ENCODE measurements around the gene CHST13.

The CHST13 gene

GRCh38 chr3:126500016-126500415, 23.9 kb upstream of the CHST13 start:
- ChIA-PET POLR2A (no interaction called here), CTCF (no interaction called here)
- no peak for DNase-seq (ENCODE audit: extremely low spot score)
- no peak for TF ChIP-seq SP1 (IDR thresholded peaks at IDR 0.05)
- TF ChIP-seq FOXA1 (IDR thresholded peaks at IDR 0.05) = no peak
- TF ChIP-seq FOXK2 (IDR thresholded peaks at IDR 0.05) = no peak
- no peak for TF ChIP-seq TARDBP (IDR thresholded peaks at IDR 0.05)
- no peak for TF ChIP-seq LEF1 (IDR thresholded peaks at IDR 0.05; ENCODE audit: borderline replicate concordance)
- TF ChIP-seq L3MBTL2 (conservative IDR thresholded peaks at IDR 0.05) = no peak
- no peak for TF ChIP-seq CTBP1 (IDR thresholded peaks at IDR 0.05; ENCODE audit: borderline replicate concordance)
- TF ChIP-seq PKNOX1 (IDR thresholded peaks at IDR 0.05) = no peak
- TF ChIP-seq ELF4 (IDR thresholded peaks at IDR 0.05) = no peak
- TF ChIP-seq ZNF384 (IDR thresholded peaks at IDR 0.05) = no peak
- TF ChIP-seq NFRKB (IDR thresholded peaks at IDR 0.05) = no peak

DNA sequence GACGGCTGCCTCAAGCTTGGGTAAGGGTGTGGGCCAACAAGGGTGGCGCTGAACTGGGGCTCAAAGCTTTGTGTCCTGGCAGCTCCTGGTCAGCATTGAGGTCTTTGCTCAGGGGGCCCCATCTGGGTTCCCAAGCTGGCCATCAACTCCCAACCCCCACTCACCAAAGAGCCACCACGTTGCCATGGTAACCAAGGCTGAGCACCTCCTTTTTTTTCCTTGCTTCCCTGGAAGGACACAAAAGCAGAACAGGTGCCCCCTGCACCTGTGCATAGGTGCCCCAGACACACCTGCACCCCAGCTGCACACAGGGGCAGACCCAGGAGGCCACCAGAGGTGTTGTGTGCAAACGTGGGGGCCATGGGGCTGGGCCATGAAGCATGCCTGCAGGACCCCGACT, 22.9 kb upstream of the CHST13 start:
- POLR2A ChIA-PET = no interaction called here
- DNase-seq (ENCODE audit: extremely low spot score) = no peak
- CTCF ChIA-PET = no interaction called here
- TF ChIP-seq LEF1 (IDR thresholded peaks at IDR 0.05; ENCODE audit: borderline replicate concordance) (no peak), TARDBP (IDR thresholded peaks at IDR 0.05) (no peak), NFRKB (IDR thresholded peaks at IDR 0.05) (no peak), FOXM1 (IDR thresholded peaks at IDR 0.05; ENCODE audit: borderline replicate concordance) (no peak), ARNT (IDR thresholded peaks at IDR 0.05) (no peak), L3MBTL2 (conservative IDR thresholded peaks at IDR 0.05) (no peak), FOXA1 (IDR thresholded peaks at IDR 0.05) (no peak), CTBP1 (IDR thresholded peaks at IDR 0.05; ENCODE audit: borderline replicate concordance) (no peak)

- TF ChIP-seq BHLHE40 (IDR thresholded peaks at IDR 0.05; ENCODE audit: borderline replicate concordance) (no peak), HDGF (IDR thresholded peaks at IDR 0.05; ENCODE audit: borderline replicate concordance) (no peak), LEF1 (IDR thresholded peaks at IDR 0.05; ENCODE audit: borderline replicate concordance) (no peak), ZNF384 (IDR thresholded peaks at IDR 0.05) (no peak), FOXA1 (IDR thresholded peaks at IDR 0.05) (no peak), L3MBTL2 (conservative IDR thresholded peaks at IDR 0.05) (no peak)
- CTCF ChIA-PET = no interaction called here
- POLR2A ChIA-PET = no interaction called here
- no peak for DNase-seq (ENCODE audit: extremely low spot score)
Measured at GRCh38 chr3:126501736-126502135, 22.2 kb upstream of the CHST13 start.

- no peak for TF ChIP-seq L3MBTL2 (conservative IDR thresholded peaks at IDR 0.05)
- POLR2A ChIA-PET = no interaction called here
- CTCF ChIA-PET = no interaction called here
- no peak for DNase-seq (ENCODE audit: extremely low spot score)
Measured at GRCh38 chr3:126502656-126503055, 21.3 kb upstream of the CHST13 start.

DNA sequence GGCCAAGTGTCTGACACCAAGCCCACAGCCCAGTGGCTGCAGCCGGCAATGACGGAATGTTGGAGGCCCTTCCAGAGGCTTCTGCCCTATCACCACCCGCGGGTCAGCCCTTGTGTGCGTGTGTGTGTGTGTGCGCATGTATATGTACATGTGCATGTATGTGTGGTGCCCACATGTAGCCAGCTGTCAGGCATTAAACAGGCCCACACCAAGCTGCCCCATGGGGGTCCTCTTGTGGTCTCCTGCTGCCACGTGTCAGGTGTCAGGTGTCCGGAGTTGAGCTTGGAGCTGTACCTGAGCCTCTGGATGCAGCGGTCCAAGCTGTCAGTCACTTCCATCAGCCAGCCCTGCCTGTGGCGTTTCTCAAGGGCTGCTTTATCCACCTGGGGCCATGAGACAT, 20.3 kb upstream of the CHST13 start:
- ChIA-PET POLR2A (no interaction called here), CTCF (no interaction called here)
- no peak for TF ChIP-seq BHLHE40 (IDR thresholded peaks at IDR 0.05; ENCODE audit: borderline replicate concordance)
- TF ChIP-seq SP1 (IDR thresholded peaks at IDR 0.05) = no peak
- TF ChIP-seq CTBP1 (IDR thresholded peaks at IDR 0.05; ENCODE audit: borderline replicate concordance) = no peak
- no peak for TF ChIP-seq LEF1 (IDR thresholded peaks at IDR 0.05; ENCODE audit: borderline replicate concordance)
- no peak for TF ChIP-seq NFRKB (IDR thresholded peaks at IDR 0.05)
- no peak for TF ChIP-seq ZNF384 (IDR thresholded peaks at IDR 0.05)
- no peak for TF ChIP-seq SUZ12 (IDR thresholded peaks at IDR 0.05)
- no peak for TF ChIP-seq ELF4 (IDR thresholded peaks at IDR 0.05)
- TF ChIP-seq FOXK2 (IDR thresholded peaks at IDR 0.05) = no peak
- no peak for TF ChIP-seq FOXM1 (IDR thresholded peaks at IDR 0.05; ENCODE audit: borderline replicate concordance)
- no peak for TF ChIP-seq HDGF (IDR thresholded peaks at IDR 0.05; ENCODE audit: borderline replicate concordance)
- no peak for TF ChIP-seq L3MBTL2 (conservative IDR thresholded peaks at IDR 0.05)
- TF ChIP-seq ARNT (IDR thresholded peaks at IDR 0.05) = no peak
- TF ChIP-seq PKNOX1 (IDR thresholded peaks at IDR 0.05) = no peak
- no peak for TF ChIP-seq FOXA1 (IDR thresholded peaks at IDR 0.05)
- TF ChIP-seq TARDBP (IDR thresholded peaks at IDR 0.05) = no peak
- DNase-seq (ENCODE audit: extremely low spot score) = no peak

- ChIA-PET POLR2A (no interaction called here), CTCF (no interaction called here)
- no peak for DNase-seq (ENCODE audit: extremely low spot score)
- TF ChIP-seq FOXM1 (IDR thresholded peaks at IDR 0.05; ENCODE audit: borderline replicate concordance) (no peak), SP1 (IDR thresholded peaks at IDR 0.05) (no peak), FOXK2 (IDR thresholded peaks at IDR 0.05) (no peak), SUZ12 (IDR thresholded peaks at IDR 0.05) (no peak), CTBP1 (IDR thresholded peaks at IDR 0.05; ENCODE audit: borderline replicate concordance) (no peak), BHLHE40 (IDR thresholded peaks at IDR 0.05; ENCODE audit: borderline replicate concordance) (no peak), LEF1 (IDR thresholded peaks at IDR 0.05; ENCODE audit: borderline replicate concordance) (no peak)
Measured at GRCh38 chr3:126507886-126508285, 16.1 kb upstream of the CHST13 start.

- POLR2A ChIA-PET = no interaction called here
- TF ChIP-seq CTBP1 (IDR thresholded peaks at IDR 0.05; ENCODE audit: borderline replicate concordance) (no peak), FOXA1 (IDR thresholded peaks at IDR 0.05) (no peak), PKNOX1 (IDR thresholded peaks at IDR 0.05) (no peak), HDGF (IDR thresholded peaks at IDR 0.05; ENCODE audit: borderline replicate concordance) (no peak), SUZ12 (IDR thresholded peaks at IDR 0.05) (no peak), TARDBP (IDR thresholded peaks at IDR 0.05) (no peak), SP1 (IDR thresholded peaks at IDR 0.05) (no peak), FOXK2 (IDR thresholded peaks at IDR 0.05) (no peak), LEF1 (IDR thresholded peaks at IDR 0.05; ENCODE audit: borderline replicate concordance) (no peak), ELF4 (IDR thresholded peaks at IDR 0.05) (no peak)
- CTCF ChIA-PET = no interaction called here
- DNase-seq (ENCODE audit: extremely low spot score) = no peak
Measured at GRCh38 chr3:126508564-126508964, 15.4 kb upstream of the CHST13 start.

Data from HEK293T (cell line).